Activated T-helper 17 cell treated with anti-CD3 and anti-CD28 coated beads, Interleukin-2, amount 50 U/mL, for 72 hours (primary cell): ENCODE results near the gene HNF4A. TPM values are rescaled to one million over a fixed set of nuclear protein-coding genes. Genes with fewer than 3 reads are reported as not detected.
A peak's percentile ranks its signal among the peaks of the same experiment; 100 is the strongest.

Source experiments
- ATAC-seq: fragments of 150-1000 bp; cut with Tn5 transposase; replicated peaks from 2 replicates; pipeline ENCODE4 v1.10.0; 2021; ENCODE audit warnings: mild to moderate bottlenecking, moderate library complexity
- H3K27ac Mint-ChIP-seq: one replicate; pipeline ENCODE4 v1.8.0; 2022; ENCODE audit warnings: mixed read lengths
- H3K27me3 Mint-ChIP-seq: one replicate; pipeline ENCODE4 v1.8.0; 2022; ENCODE audit warnings: mixed read lengths
- H3K36me3 Mint-ChIP-seq: one replicate; pipeline ENCODE4 v1.8.0; 2022; ENCODE audit warnings: low read depth, mild to moderate bottlenecking, mixed read lengths
- H3K4me1 Mint-ChIP-seq: one replicate; pipeline ENCODE4 v1.8.0; 2022; ENCODE audit warnings: mixed read lengths
- H3K4me3 Mint-ChIP-seq: one replicate; pipeline ENCODE4 v1.8.0; 2022; ENCODE audit warnings: mild to moderate bottlenecking, mixed read lengths
- H3K9me3 Mint-ChIP-seq: one replicate; pipeline ENCODE4 v1.8.0; 2022; ENCODE audit warnings: mixed read lengths
- total RNA-seq, 2 donors: library from RNA; stranded (reverse); gene quantifications; one replicate each; pipeline ENCODE4 v1.2.3, GENCODE V29; 2022

Gene HNF4A
- total RNA-seq, 2 donors from 2014 or later = not detected

DNA sequence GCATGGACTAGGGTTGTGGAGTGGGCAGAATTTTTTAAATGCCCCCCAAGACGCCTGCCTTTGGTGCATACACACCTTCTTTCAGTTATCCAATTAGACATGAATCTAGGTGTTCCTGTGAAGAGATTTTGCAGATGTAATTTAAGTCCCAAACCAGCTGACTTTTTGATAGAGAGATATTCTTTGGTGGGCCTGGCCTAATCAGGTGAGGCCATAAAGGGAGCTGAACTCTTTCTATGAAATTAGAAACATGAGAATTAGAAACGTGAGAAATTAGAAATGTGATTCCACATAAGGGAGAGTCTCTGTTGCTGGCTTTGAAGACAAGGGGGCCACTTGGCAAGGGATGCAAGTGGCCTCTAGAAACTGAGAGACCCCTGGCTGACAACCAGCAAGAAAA is 83.8 kb downstream of the HNF4A start:
- no peak overlapping the region for H3K4me3 Mint-ChIP-seq
- H3K4me1 Mint-ChIP-seq = no peaks in the 10 kb centered on the region
- peaks cover 7% of the 10 kb centered on the region for H3K27me3 Mint-ChIP-seq
- no peaks in the 10 kb centered on the region for H3K36me3 Mint-ChIP-seq
- no peak overlapping the region for H3K27ac Mint-ChIP-seq
- no peak for ATAC-seq
- H3K9me3 Mint-ChIP-seq = no peaks in the 10 kb centered on the region

DNA sequence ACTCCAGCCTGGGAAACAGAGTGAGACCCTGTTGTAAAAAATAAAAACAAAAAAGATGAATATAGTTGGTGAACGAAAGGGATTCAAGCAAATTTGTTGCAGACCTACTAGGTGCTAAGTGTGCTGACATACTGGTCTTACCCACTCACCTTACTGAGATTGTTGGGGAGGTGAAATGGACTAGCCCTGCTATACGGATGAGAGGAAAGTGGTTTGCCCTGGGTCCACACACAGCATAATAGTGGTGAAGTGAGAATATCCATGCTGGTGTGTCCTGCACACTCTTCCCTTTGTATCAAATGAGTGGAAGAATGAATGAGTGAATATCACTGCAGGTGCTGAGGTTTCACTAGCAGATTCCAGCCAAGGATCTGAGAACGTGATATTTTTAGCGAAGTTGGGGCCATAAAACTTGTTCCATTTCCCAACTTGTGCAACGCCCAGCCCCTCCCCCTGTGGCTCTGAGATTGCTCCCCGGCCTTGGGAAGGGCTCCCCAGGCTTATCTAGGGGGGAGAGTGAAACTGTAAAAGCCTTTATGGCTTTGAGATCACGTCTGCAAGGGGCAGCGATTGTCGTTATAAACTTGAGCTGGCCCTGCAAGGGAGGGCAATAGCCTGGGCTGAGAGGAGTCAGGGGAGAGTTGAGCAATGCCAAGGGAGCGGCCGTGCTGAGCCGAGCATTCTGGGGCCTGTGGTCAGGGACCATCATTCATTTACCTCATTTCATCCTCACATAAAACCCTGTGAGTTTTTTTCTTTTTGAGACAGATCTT is 87.0 kb downstream of the HNF4A start:
- no peak overlapping the region for H3K27ac Mint-ChIP-seq

DNA sequence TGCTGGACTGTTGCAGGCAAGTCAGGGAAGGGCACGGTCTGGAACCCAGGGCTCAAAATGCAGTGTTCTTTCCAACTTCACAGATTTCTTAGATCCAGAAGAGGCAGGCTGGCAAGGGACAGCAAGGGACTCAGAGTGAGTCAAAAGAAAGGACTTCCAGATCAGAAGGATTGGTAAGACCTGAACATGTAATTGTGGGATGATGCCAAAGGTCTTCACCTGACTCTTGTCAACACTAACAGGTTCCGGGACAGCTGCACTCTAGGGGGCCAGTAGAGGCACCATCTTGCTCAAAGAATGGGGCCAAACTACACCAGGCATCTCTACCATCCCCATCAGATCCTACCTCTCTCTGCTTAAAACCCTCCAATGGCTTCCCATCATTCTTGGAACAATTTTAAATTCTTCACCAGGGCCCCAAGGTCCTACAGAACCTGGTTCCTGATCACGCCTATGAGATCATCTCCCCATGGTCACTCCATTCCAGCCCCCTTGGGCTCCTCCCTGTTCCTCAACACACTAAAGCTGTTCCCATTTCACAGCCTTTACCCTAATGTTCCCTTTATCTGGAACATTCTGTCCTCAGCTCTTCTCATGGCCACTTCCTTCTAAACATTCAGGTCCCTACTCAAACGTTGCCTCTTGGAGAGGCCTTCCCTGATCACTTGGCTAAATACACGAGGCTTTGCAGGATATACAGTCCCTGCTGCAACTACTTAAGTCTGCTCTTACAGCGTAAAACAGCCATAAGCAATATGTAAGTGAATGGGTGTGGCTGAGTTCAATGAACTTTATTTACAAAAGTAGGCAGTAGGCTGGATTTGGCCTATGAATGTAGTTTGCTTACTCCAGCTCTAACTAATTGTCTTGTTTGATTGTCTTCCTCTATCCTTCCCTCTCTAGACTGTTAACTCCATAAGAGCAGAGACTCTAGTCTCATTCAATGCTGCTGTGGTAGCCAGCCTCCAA is 90.5 kb downstream of the HNF4A start:
- Mint-ChIP-seq H3K27me3 (peaks cover 11% of the 10 kb centered on the region), H3K36me3 (no peaks in the 10 kb centered on the region), H3K4me3 (no peak overlapping the region), H3K9me3 (no peaks in the 10 kb centered on the region), H3K27ac (peak overlapping the region; percentile 13), H3K4me1 (no peaks in the 10 kb centered on the region)
- ATAC-seq = no peak

More for the DNA sequence above, 87.0 kb downstream of the HNF4A start:
- no peak for ATAC-seq
- H3K36me3 Mint-ChIP-seq = no peaks in the 10 kb centered on the region
- peaks cover 11% of the 10 kb centered on the region for H3K27me3 Mint-ChIP-seq
- no peaks in the 10 kb centered on the region for H3K9me3 Mint-ChIP-seq
- no peak overlapping the region for H3K4me3 Mint-ChIP-seq
- H3K4me1 Mint-ChIP-seq = no peaks in the 10 kb centered on the region

DNA sequence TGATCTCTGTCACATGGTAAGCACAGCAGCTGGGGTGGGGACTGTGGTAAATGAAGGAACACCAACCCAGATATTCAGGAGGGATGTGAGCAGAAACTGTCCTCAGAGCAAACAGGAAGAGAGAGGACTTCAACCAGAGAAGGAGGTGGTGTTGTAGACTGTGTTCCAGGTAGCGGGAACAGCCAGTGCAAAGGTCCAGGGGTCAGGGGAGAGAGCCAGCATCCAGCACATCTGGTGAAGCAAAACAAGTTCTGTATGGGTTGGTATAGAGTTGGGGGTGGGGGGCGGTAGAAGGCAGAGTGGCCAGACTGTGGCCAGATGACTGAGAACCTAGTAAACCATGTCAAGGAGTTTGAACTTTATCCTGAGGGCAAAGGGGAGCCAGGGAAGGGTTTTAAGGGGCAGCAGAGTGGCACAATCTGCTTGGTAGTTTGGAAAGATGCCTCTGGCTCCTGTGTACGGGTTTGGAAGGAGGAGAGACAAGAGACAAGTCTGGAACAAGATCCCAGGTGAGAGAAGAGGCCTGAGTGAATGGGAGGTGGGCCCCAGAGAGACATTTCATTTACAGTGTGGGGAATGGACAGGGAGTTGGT is 92.4 kb downstream of the HNF4A start:
- no peaks in the 10 kb centered on the region for H3K36me3 Mint-ChIP-seq
- no peaks in the 10 kb centered on the region for H3K9me3 Mint-ChIP-seq
- ATAC-seq = no peak
- H3K27me3 Mint-ChIP-seq = peaks cover 4% of the 10 kb centered on the region
- no peaks in the 10 kb centered on the region for H3K4me1 Mint-ChIP-seq
- no peak overlapping the region for H3K4me3 Mint-ChIP-seq
- no peak overlapping the region for H3K27ac Mint-ChIP-seq

DNA sequence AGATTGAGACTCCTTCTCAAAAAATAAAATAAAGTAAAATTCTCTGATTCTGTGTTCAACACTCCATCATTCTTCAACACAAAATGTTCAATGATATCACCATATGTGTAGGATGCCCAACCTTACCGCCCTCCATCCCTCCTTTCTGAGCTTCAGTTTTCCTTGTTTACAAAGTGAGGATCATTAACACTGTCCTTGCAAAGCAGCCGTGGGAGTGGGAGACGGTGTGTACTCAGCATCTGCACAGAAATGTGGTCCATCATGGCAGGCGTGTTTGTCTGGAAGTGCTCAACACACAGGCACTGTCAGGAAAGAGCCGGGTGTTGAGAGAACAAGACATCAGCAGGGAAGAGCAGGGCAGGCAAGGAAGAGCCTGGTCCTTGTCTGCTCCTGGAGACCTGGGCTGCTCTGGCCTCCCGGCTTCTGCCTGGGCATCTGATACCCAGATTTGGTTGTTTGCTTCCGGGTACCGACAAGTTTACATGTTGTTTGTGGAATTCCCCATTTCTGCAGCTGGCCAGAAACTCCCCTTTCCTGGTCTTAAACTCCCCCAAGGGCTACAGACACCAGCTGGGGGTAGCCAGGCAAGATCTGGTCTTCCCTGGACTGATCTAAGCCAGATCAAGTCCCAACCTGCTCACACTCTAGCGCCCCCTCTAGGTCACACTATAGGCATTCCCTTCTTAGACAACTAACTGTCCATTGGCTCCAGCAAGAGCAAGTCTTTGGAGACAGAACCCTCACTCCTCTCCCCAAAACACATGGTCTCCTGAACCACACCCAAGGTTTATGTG is 93.5 kb downstream of the HNF4A start:
- peaks cover 4% of the 10 kb centered on the region for H3K27me3 Mint-ChIP-seq
- H3K27ac Mint-ChIP-seq = no peak overlapping the region

DNA sequence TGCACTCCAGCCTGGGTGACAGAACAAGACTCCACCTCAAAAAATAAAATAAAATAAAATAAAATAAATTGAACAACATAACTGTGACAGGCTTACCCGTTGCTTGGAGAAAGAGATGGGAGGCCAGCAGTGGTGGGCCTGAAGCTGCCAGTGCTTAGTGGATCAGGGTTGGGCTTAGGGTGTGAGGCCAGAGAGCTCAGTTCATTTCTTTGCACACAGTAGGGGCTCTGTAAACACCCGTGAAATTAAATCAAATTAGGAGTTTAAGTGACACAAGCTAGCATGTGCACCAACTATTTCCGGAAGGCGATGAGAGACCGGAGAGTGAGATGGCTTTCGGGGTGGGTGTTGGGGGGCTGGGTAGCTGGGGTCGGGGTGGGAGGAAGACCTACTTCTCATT is 94.4 kb downstream of the HNF4A start:
- no peaks in the 10 kb centered on the region for H3K36me3 Mint-ChIP-seq
- H3K9me3 Mint-ChIP-seq = no peaks in the 10 kb centered on the region
- ATAC-seq = no peak
- no peak overlapping the region for H3K27ac Mint-ChIP-seq
- H3K4me3 Mint-ChIP-seq = no peak overlapping the region
- H3K4me1 Mint-ChIP-seq = no peaks in the 10 kb centered on the region
- H3K27me3 Mint-ChIP-seq = peaks cover 4% of the 10 kb centered on the region

More for the DNA sequence above, 93.5 kb downstream of the HNF4A start:
- Mint-ChIP-seq H3K4me1 (no peaks in the 10 kb centered on the region), H3K4me3 (no peak overlapping the region), H3K9me3 (no peaks in the 10 kb centered on the region), H3K36me3 (no peaks in the 10 kb centered on the region)
- no peak for ATAC-seq

DNA sequence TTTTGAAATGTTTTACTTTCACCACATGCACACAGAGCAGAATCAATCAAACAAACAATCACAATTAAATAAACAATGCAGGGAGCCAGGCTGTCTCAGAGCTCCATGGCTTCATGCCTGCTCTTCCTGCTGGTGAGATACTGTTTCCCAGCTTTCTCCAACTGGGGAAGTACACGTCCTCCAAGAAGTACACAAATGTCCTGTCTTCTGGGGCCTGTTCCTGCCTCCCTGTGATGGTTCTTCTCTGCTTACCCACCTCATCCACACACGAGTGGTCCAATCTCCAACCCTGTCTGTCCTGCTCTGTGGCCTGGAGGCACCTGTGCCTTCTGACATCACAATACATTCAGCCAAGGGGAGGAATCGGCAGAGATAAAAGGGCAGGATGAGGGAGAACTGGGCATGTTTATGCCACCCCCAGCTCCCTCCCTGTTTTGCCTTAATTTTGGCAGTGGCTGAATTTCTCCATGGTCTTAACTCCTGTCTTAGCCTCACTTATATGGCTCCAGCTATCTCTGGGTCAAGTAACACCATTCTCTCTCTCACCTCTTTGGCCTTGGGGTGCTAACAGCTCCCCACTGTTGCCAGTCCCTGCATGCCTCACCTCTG is 94.9 kb downstream of the HNF4A start:
- Mint-ChIP-seq H3K27ac (no peak overlapping the region), H3K4me3 (no peak overlapping the region), H3K36me3 (no peaks in the 10 kb centered on the region), H3K27me3 (peaks cover 3% of the 10 kb centered on the region), H3K4me1 (no peaks in the 10 kb centered on the region), H3K9me3 (no peaks in the 10 kb centered on the region)
- ATAC-seq = no peak

DNA sequence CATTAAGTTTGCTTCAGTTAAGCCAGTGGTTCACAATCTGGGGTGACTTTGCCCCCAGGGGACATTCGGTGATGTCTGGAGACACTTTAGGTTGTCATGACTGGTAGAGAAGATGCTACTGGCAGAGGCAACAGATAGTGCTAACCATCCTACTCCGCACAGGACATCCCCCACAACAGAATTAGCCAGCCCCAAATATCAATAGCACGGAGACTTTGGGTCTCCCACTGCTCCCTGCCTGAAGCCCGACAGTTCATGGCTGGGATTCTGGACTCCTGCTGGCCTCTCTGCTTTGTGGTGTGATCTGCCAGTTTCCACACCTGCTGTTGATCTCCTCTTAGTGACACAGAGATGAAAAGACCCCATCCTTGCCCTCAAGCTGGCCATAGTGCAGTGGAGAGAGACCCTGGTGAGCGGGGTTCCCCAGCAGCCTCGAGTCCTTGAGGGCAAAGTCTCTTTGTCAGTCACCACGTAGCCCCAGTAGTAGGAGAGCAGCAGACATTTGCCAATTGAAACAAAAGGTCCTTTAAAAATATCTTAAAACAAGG is 95.5 kb downstream of the HNF4A start:
- Mint-ChIP-seq H3K27me3 (no peaks in the 10 kb centered on the region), H3K4me1 (no peaks in the 10 kb centered on the region), H3K4me3 (no peak overlapping the region), H3K9me3 (no peaks in the 10 kb centered on the region), H3K36me3 (no peaks in the 10 kb centered on the region), H3K27ac (no peak overlapping the region)
- no peak for ATAC-seq

DNA sequence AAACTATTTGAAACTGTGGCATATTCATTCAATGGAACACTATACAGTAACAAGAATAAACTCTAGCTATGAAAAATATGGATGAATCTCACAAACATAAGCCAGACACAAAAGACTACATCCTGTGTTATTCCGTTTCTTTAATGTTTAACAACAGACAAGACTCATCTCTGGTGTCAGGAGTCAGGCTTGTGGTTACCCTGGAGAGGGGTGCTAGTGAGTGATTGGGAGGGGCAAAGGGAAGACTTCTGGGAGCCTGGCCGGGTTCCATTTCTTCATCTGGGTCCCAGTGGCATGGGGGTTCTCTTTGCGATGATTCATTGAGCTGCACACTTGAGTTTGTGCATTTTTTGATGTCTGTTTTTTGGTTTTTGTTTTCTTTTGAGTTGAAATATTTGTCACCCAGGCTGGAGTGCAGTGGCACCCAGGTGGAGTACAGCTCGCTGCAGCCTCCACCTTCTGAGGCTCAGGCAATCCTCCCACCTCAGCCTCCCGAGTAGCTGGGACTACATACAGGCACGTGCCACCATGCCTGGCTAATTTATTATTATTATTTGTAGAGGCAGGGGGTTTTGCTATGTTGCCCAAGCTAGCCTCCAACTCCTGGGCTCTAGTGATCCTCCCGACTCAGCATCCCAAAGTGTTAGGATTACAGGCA is 98.9 kb downstream of the HNF4A start:
- H3K9me3 Mint-ChIP-seq = no peaks in the 10 kb centered on the region
- H3K27me3 Mint-ChIP-seq = no peaks in the 10 kb centered on the region
- H3K4me3 Mint-ChIP-seq = no peak overlapping the region
- no peak for ATAC-seq
- H3K36me3 Mint-ChIP-seq = no peaks in the 10 kb centered on the region
- no peak overlapping the region for H3K27ac Mint-ChIP-seq
- no peaks in the 10 kb centered on the region for H3K4me1 Mint-ChIP-seq

DNA sequence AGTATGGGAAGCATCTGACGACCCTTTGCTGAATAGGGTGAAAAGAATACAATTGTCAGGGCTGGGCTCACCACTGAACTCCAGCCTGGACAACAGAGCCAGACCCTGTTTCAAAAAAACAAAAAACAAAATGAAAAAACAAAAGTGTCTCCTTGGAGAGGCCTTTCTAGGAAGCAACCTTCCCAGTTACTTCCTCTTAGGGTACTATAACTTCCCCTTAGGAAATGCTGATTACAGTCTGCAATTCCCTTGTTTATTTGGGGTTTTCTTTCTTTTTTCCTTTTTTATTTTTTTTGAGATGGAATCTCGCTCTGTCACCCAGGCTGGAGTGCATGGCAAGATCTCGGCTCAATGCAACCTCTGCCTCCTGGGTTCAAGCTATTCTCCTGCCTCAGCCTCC is 99.6 kb downstream of the HNF4A start:
- no peaks in the 10 kb centered on the region for H3K36me3 Mint-ChIP-seq
- H3K4me3 Mint-ChIP-seq = no peak overlapping the region
- H3K9me3 Mint-ChIP-seq = no peaks in the 10 kb centered on the region
- no peak overlapping the region for H3K27ac Mint-ChIP-seq
- no peaks in the 10 kb centered on the region for H3K4me1 Mint-ChIP-seq
- no peak for ATAC-seq
- H3K27me3 Mint-ChIP-seq = no peaks in the 10 kb centered on the region

DNA sequence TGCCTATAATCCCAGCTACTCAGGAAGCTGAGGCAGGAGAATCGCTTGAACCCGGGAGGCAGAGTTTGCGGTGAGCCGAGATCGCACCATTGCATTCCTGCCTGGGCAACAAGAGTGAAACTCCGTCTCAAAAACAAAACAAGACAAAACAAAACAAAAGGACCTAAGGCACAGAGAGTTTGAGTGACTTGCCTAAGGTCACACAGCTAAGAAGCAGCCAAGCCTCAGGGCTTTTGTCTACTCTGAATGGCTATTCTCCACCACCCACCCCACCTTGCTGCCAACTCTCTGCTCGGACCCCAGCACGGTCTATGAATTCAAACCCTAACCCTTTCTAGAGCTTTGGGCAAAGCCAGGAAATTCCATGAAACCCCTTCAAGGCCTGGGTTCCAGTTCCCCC is 101.1 kb downstream of the HNF4A start:
- Mint-ChIP-seq H3K9me3 (no peaks in the 10 kb centered on the region), H3K4me3 (no peak overlapping the region), H3K27me3 (no peaks in the 10 kb centered on the region), H3K4me1 (no peaks in the 10 kb centered on the region), H3K27ac (no peak overlapping the region), H3K36me3 (no peaks in the 10 kb centered on the region)
- no peak for ATAC-seq

DNA sequence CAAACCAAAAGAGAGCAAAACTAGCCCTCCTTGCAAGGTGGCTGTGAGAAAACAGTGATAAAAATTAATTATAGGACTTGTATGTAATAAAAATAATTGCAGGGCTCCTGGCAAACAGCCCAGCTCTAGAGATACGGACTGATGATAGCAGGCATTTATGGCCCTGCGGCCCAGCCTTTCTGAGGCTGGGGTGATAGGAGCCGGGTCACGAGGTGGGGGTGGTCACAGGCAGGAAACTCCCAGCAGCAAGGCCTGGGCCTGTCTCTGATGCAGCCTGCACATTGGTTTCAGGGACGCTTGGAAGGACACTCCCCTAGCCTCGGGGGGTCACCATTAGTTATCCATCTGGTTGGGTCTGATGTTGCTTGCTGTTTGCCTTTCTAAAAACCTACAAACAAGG is 101.5 kb downstream of the HNF4A start:
- H3K27ac Mint-ChIP-seq = no peak overlapping the region
- no peak for ATAC-seq
- H3K4me3 Mint-ChIP-seq = no peak overlapping the region
- H3K27me3 Mint-ChIP-seq = no peaks in the 10 kb centered on the region
- no peaks in the 10 kb centered on the region for H3K4me1 Mint-ChIP-seq
- no peaks in the 10 kb centered on the region for H3K36me3 Mint-ChIP-seq
- H3K9me3 Mint-ChIP-seq = no peaks in the 10 kb centered on the region

DNA sequence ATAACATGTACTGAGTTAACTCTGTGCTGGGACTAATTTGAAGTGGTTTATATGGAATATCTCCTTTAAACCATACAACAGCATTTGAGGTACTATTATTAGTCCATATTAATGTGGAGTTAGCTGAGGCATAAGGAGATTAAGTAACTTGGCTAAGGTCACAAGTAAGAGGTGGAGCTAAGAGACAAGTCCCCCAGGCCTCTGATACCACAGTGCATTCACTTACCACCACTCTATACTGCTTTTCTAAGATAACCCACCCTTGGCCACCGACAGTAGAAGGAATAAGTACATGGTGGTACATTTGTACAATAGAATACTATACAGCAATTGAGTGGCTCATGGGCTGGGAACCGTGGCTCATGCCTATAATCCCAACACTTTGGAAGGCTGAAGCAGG is 103.8 kb downstream of the HNF4A start:
- Mint-ChIP-seq H3K9me3 (no peaks in the 10 kb centered on the region), H3K4me1 (no peaks in the 10 kb centered on the region), H3K27ac (no peak overlapping the region), H3K27me3 (no peaks in the 10 kb centered on the region), H3K4me3 (no peak overlapping the region), H3K36me3 (no peaks in the 10 kb centered on the region)
- ATAC-seq = no peak
